ENCODE measurements around the gene TBXA2R. TPM values are rescaled to one million over a fixed set of nuclear protein-coding genes. Genes with fewer than 3 reads are reported as not detected.

Gene TBXA2R
- total and polyA plus RNA-seq, 2 of the 4 experiments (the other 2 are of a cell fraction): 0.36 to 2.3 TPM

- H3K27me3 ChIP-seq (ENCODE audit: control insufficient read depth, insufficient read depth, low read length): no peaks in the 10 kb centered on the region
- no peak overlapping the region for H3K9ac ChIP-seq (ENCODE audit: low read depth, low read length)
- H2BK20ac ChIP-seq (ENCODE audit: low read depth, low read length): no peak overlapping the region
- ChIA-PET POLR2A (ENCODE audit: unreplicated experiment) (no interaction called here), CTCF (no interaction called here)
- no peak for DNase-seq
- H2BK15ac ChIP-seq (ENCODE audit: low read depth, low read length): no peak overlapping the region
- H3K23ac ChIP-seq (ENCODE audit: low read depth, low read length): no peak overlapping the region
- H3K4me1 ChIP-seq (ENCODE audit: control insufficient read depth, insufficient read depth, low read length): peaks cover 5% of the 10 kb centered on the region
- no peak overlapping the region for H3K4me2 ChIP-seq (ENCODE audit: low read depth, low read length)
- peaks cover 0 to 5% of the 10 kb centered on the region in 2 experiments; a peak in 2 of 4 replicates for H3K79me1 ChIP-seq (ENCODE audit: low read depth in 1 of 2, low read length in 2 of 2)
- dilution Hi-C loops (cut with HindIII; ENCODE audit: low sequenced_read_pairs, unreplicated experiment) (no loop called here), intact Hi-C loops (cut with micrococcal nuclease) (loop anchor here (10.0 kb wide), 1 partner anchor 288 kb away; no protein-coding TSS in a partner anchor), in situ Hi-C loops (cut with MboI; ENCODE audit: low sequenced_read_pairs) (loop anchor here (25.0 kb wide), 1 partner anchor 300 kb away; no protein-coding TSS in a partner anchor)
- no peak overlapping the region for H2AFZ ChIP-seq (replicated peaks; ENCODE audit: low read length, poor library complexity)
- no peak overlapping the region for H3K56ac ChIP-seq (ENCODE audit: extremely low read depth, insufficient read depth, low read length)
- no peaks in the 10 kb centered on the region for H4K20me1 ChIP-seq (ENCODE audit: insufficient read depth, low read length)
- no peak for ATAC-seq (ENCODE audit: low read depth)
- no peak for TF ChIP-seq RFX5 (IDR thresholded peaks at IDR 0.05; ENCODE audit: low read depth, low read length)
- 98% methylated on average over 17 of the region's 33 CpGs; no CpG with 5 or more reads in 1 of the 2 experiments for WGBS, 2 experiments (ENCODE audit: extremely low coverage in 2 of 2, insufficient read length in 1 of 2)
- no peak overlapping the region for H3K18ac ChIP-seq (ENCODE audit: low read depth, low read length)
- no peak overlapping the region for H2AK5ac ChIP-seq (ENCODE audit: low read depth, low read length)
- no peak overlapping the region for H2AK9ac ChIP-seq (replicated peaks; ENCODE audit: low read depth, low read length, poor library complexity)
- no peak overlapping the region for H3K4ac ChIP-seq (ENCODE audit: low read depth, low read length)
- no peak overlapping the region for H3K4me3 ChIP-seq (ENCODE audit: insufficient read depth, low read depth, low read length)
- no peak overlapping the region for H4K8ac ChIP-seq (ENCODE audit: low read depth in 2 of 2, low read length in 2 of 2)
- peaks cover 32% of the 10 kb centered on the region for H3K36me3 ChIP-seq (ENCODE audit: control insufficient read depth, insufficient read depth, low read length)
- no peak overlapping the region for H4K91ac ChIP-seq (ENCODE audit: insufficient read depth, low read depth, low read length)
- no peak overlapping the region for H4K5ac ChIP-seq (ENCODE audit: low read depth, low read length)
- no peak overlapping the region for H3K14ac ChIP-seq (replicated peaks; ENCODE audit: low read depth, low read length)
- no peak overlapping the region for H3K27ac ChIP-seq (ENCODE audit: insufficient read depth, low read length)
- H3K9me1 ChIP-seq (ENCODE audit: insufficient read depth, low read length): 0 out of 2 replicates have a peak, but pooled peaks cover 6% of the 10 kb centered on the region
- H3K9me3 ChIP-seq (ENCODE audit: control insufficient read depth, insufficient read depth, low read length): no peaks in the 10 kb centered on the region
- H2BK120ac ChIP-seq (ENCODE audit: low read depth, low read length): no peak overlapping the region
- no peak overlapping the region for H2BK5ac ChIP-seq (ENCODE audit: low read depth, low read length, poor library complexity, severe bottlenecking)
- BruUV-seq (replicated peaks): no TSS peak
Measured at GRCh38 chr19:3612330-3612729, 5.7 kb upstream of the TBXA2R start.
